ENCODE results near the gene SULT2B1.
A peak's percentile ranks its signal among the peaks of the same experiment; 100 is the strongest.
"Not testable (repeated sequence)": the region's sequence is repeated elsewhere in the genome, so short reads cannot be mapped to it uniquely, and the experiment has no call there.

The SULT2B1 gene

GRCh38 chr19:48627865-48628314, 75.9 kb downstream of the SULT2B1 start:
- peaks cover 40% of the 10 kb centered on the region for H3K4me1 Mint-ChIP-seq

GRCh38 chr19:48628486-48629296, 76.7 kb downstream of the SULT2B1 start:
- Mint-ChIP-seq H3K36me3 (peaks cover 13% of the 10 kb centered on the region), H3K9me3 (no peaks in the 10 kb centered on the region), H3K4me3 (no peak overlapping the region), H3K27me3 (no peaks in the 10 kb centered on the region), H3K4me1 (peaks cover 40% of the 10 kb centered on the region), H3K27ac (peak overlapping the region; percentile 11)
- no peak for ATAC-seq

More at GRCh38 chr19:48627865-48628314, 75.9 kb downstream of the SULT2B1 start:
- peak overlapping the region; percentile 49 for H3K27ac Mint-ChIP-seq
- no peak for ATAC-seq
- no peak overlapping the region for H3K4me3 Mint-ChIP-seq
- H3K36me3 Mint-ChIP-seq = peaks cover 19% of the 10 kb centered on the region
- no peaks in the 10 kb centered on the region for H3K27me3 Mint-ChIP-seq
- no peaks in the 10 kb centered on the region for H3K9me3 Mint-ChIP-seq

DNA sequence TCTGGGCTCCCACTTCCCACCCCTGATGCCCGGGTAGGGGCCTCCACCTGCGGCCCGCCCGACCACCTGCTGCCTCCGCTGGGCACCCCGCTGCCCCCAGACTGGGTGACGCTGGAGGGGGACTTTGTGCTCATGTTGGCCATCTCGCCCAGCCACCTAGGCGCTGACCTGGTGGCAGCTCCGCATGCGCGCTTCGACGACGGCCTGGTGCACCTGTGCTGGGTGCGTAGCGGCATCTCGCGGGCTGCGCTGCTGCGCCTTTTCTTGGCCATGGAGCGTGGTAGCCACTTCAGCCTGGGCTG, 77.3 kb downstream of the SULT2B1 start:
- H3K4me3 Mint-ChIP-seq = no peak overlapping the region

DNA sequence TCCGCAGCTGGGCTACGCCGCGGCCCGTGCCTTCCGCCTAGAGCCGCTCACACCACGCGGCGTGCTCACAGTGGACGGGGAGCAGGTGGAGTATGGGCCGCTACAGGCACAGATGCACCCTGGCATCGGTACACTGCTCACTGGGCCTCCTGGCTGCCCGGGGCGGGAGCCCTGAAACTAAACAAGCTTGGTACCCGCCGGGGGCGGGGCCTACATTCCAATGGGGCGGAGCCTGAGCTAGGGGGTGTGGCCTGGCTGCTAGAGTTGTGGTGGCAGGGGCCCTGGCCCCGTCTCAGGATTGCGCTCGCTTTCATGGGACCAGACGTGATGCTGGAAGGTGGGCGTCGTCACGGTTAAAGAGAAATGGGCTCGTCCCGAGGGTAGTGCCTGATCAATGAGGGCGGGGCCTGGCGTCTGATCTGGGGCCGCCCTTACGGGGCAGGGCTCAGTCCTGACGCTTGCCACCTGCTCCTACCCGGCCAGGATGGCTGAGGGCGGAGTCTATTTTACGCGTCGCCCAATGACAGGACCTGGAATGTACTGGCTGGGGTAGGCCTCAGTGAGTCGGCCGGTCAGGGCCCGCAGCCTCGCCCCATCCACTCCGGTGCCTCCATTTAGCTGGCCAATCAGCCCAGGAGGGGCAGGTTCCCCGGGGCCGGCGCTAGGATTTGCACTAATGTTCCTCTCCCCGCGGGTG, 77.8 kb downstream of the SULT2B1 start:
- Mint-ChIP-seq H3K27ac (no peak overlapping the region), H3K9me3 (no peaks in the 10 kb centered on the region), H3K4me3 (no peak overlapping the region), H3K36me3 (peaks cover 9% of the 10 kb centered on the region), H3K4me1 (peaks cover 40% of the 10 kb centered on the region), H3K27me3 (no peaks in the 10 kb centered on the region)
- ATAC-seq = no peak

More for the DNA sequence above, 77.3 kb downstream of the SULT2B1 start:
- peaks cover 9% of the 10 kb centered on the region for H3K36me3 Mint-ChIP-seq
- H3K27me3 Mint-ChIP-seq = no peaks in the 10 kb centered on the region
- no peaks in the 10 kb centered on the region for H3K9me3 Mint-ChIP-seq
- ATAC-seq = no peak
- H3K27ac Mint-ChIP-seq = no peak overlapping the region
- peaks cover 40% of the 10 kb centered on the region for H3K4me1 Mint-ChIP-seq

- Mint-ChIP-seq H3K27me3 (no peaks in the 10 kb centered on the region), H3K4me3 (no peak overlapping the region), H3K9me3 (no peaks in the 10 kb centered on the region), H3K27ac (peak overlapping the region; percentile 32), H3K36me3 (peaks cover 9% of the 10 kb centered on the region), H3K4me1 (peaks cover 38% of the 10 kb centered on the region)
- no peak for ATAC-seq
Observed at GRCh38 chr19:48630296-48631063, 78.5 kb downstream of the SULT2B1 start.

- Mint-ChIP-seq H3K27ac (peak overlapping the region; percentile 32), H3K27me3 (no peaks in the 10 kb centered on the region), H3K4me3 (no peak overlapping the region), H3K9me3 (no peaks in the 10 kb centered on the region), H3K36me3 (peaks cover 9% of the 10 kb centered on the region), H3K4me1 (peaks cover 43% of the 10 kb centered on the region)
- no peak for ATAC-seq
Observed at GRCh38 chr19:48631225-48631624, 79.3 kb downstream of the SULT2B1 start.

GRCh38 chr19:48632286-48632685, 80.3 kb downstream of the SULT2B1 start:
- Mint-ChIP-seq H3K27ac (peak overlapping the region; percentile 96), H3K4me1 (peaks cover 39% of the 10 kb centered on the region)
- not testable (repeated sequence) for H3K27me3 Mint-ChIP-seq, H3K36me3 Mint-ChIP-seq, H3K9me3 Mint-ChIP-seq, H3K4me3 Mint-ChIP-seq, ATAC-seq

DNA sequence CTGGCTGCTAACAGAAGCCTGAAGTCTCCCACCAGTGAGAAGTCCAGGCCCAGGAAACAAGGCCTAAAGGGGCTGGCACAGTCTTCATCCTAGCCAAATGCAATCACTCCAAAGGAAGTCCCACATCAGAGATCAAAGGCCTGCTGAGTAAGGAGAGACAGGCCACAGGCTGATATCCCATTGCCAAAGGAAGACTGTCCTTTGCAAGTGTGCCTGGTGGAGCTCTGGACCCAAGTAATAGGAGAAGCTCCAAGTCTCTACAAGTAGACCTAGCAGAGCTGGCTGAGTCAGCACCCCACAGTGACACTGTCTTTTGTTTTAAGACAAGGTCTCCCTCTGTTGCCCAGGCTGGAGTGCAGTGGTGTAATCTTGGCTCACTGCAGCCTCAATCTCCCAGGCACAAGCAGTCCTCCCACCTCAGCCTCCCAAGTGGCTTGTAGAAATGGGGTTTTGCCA, 80.7 kb downstream of the SULT2B1 start:
- peak overlapping the region; percentile 96 for H3K27ac Mint-ChIP-seq
- peaks cover 9% of the 10 kb centered on the region for H3K36me3 Mint-ChIP-seq
- H3K4me1 Mint-ChIP-seq = peaks cover 35% of the 10 kb centered on the region
- no peak overlapping the region for H3K4me3 Mint-ChIP-seq
- H3K9me3 Mint-ChIP-seq = no peaks in the 10 kb centered on the region
- no peaks in the 10 kb centered on the region for H3K27me3 Mint-ChIP-seq
- ATAC-seq = no peak

DNA sequence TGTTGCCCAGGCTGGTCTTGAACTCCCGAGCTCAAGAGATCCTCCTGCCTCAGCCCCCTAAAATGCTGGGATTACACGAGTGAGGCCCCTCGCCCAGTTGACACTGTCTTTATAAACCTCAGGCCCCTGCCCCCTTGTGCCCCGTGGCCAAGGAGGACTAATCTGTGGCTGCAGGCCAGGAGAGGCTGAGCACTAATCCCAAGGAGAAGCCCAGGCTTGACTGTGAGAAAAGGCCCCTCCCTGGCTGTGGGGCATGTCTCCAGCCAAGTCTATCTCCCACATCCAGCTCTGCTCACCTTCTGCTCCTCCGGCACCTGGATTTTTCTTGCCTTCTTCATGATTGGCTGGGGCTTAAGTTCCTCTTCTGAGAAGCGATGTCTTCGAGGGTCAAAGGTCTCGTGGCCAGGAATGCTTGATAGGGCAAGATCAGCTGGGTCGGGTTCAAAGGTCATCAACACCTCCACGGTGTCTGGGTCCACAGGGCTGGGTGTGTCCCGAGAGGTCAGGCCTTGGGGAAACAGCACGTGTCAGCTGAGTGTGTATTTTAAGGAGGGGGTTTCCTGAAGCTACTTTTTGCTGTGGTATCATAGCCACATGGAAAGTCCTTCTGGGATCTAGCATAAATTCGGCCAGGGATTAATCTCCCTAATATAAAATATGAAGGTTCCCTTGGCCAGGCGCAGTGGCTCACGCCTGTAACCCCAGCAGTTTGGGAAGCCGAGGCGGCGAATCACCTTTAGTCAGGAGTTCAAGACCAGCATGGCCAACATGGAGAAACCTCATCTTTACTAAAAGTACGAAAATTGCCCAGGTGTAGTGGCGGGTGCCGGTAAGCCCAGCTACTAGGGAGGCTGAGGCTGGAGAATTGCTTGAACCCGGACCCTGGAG, 81.4 kb downstream of the SULT2B1 start:
- peak overlapping the region; percentile 96 for H3K27ac Mint-ChIP-seq
- H3K4me3 Mint-ChIP-seq = peak overlapping the region; percentile 73
- H3K9me3 Mint-ChIP-seq = peaks cover 1% of the 10 kb centered on the region
- peaks cover 41% of the 10 kb centered on the region for H3K4me1 Mint-ChIP-seq
- peaks cover 11% of the 10 kb centered on the region for H3K36me3 Mint-ChIP-seq
- ATAC-seq = no peak
- H3K27me3 Mint-ChIP-seq = no peaks in the 10 kb centered on the region

- H3K4me3 Mint-ChIP-seq = peak overlapping the region; percentile 73
- ATAC-seq = no peak
- H3K36me3 Mint-ChIP-seq = peaks cover 16% of the 10 kb centered on the region
- H3K27me3 Mint-ChIP-seq = no peaks in the 10 kb centered on the region
- peaks cover 47% of the 10 kb centered on the region for H3K4me1 Mint-ChIP-seq
- peaks cover 4% of the 10 kb centered on the region for H3K9me3 Mint-ChIP-seq
- H3K27ac Mint-ChIP-seq = peak overlapping the region; percentile 96
Observed at GRCh38 chr19:48634036-48634342, 82.0 kb downstream of the SULT2B1 start.

- Mint-ChIP-seq H3K27ac (peak overlapping the region; percentile 96), H3K9me3 (peaks cover 4% of the 10 kb centered on the region), H3K4me3 (peak overlapping the region; percentile 73), H3K4me1 (peaks cover 53% of the 10 kb centered on the region), H3K27me3 (no peaks in the 10 kb centered on the region), H3K36me3 (peaks cover 16% of the 10 kb centered on the region)
- peak; percentile 52 for ATAC-seq
Observed at GRCh38 chr19:48634424-48635262, 82.7 kb downstream of the SULT2B1 start.

GRCh38 chr19:48635263-48635965, 83.4 kb downstream of the SULT2B1 start:
- H3K36me3 Mint-ChIP-seq = peaks cover 11% of the 10 kb centered on the region
- peaks cover 58% of the 10 kb centered on the region for H3K4me1 Mint-ChIP-seq
- no peaks in the 10 kb centered on the region for H3K27me3 Mint-ChIP-seq
- ATAC-seq = peak; percentile 50
- peak overlapping the region; percentile 96 for H3K27ac Mint-ChIP-seq
- H3K9me3 Mint-ChIP-seq = peaks cover 4% of the 10 kb centered on the region
- H3K4me3 Mint-ChIP-seq = peak overlapping the region; percentile 89

Measured in stimulated activated memory B cell treated with anti-CD40 and anti-IgM and Interleukin-4, amounts not matched to agents 10 μg/mL and 1 μg/mL and 100 μg/mL, for 72 hours (primary cell).